Activated naive CD4-positive, alpha-beta T cell (primary cell): ENCODE results near the gene PTGER2.

Source experiments
- DNase-seq, 4 experiments: peaks; one replicate each; lab custom pipeline; 2025; lab: John Stamatoyannopoulos, UW

Gene PTGER2

GRCh38 chr14:52338051-52338681, 24.1 kb downstream of the PTGER2 start:
- DNase-seq: no peak

- DNase-seq: no peak
Observed at GRCh38 chr14:52339262-52339661, 25.1 kb downstream of the PTGER2 start.

GRCh38 chr14:52342849-52343596, 28.9 kb downstream of the PTGER2 start:
- no peak for DNase-seq

- no peak for DNase-seq
Observed at GRCh38 chr14:52346778-52347177, 32.7 kb downstream of the PTGER2 start.

GRCh38 chr14:52348279-52348678, 34.2 kb downstream of the PTGER2 start:
- no peak for DNase-seq

- DNase-seq: no peak
Observed at GRCh38 chr14:52348776-52349175, 34.7 kb downstream of the PTGER2 start.

GRCh38 chr14:52349731-52350130, 35.6 kb downstream of the PTGER2 start:
- DNase-seq: no peak

GRCh38 chr14:52350445-52350844, 36.3 kb downstream of the PTGER2 start:
- no peak for DNase-seq

- no peak for DNase-seq
Observed at GRCh38 chr14:52351233-52352060, 37.3 kb downstream of the PTGER2 start.

- no peak for DNase-seq
Observed at GRCh38 chr14:52352061-52352491, 38.0 kb downstream of the PTGER2 start.

GRCh38 chr14:52352569-52352968, 38.5 kb downstream of the PTGER2 start:
- no peak for DNase-seq

GRCh38 chr14:52354242-52354641, 40.1 kb downstream of the PTGER2 start:
- DNase-seq: no peak

GRCh38 chr14:52355016-52355431, 40.9 kb downstream of the PTGER2 start:
- DNase-seq: no peak

- DNase-seq: no peak
Observed at GRCh38 chr14:52355526-52355925, 41.4 kb downstream of the PTGER2 start.

- DNase-seq: no peak
Observed at GRCh38 chr14:52356025-52356424, 41.9 kb downstream of the PTGER2 start.

GRCh38 chr14:52360831-52361230, 46.7 kb downstream of the PTGER2 start:
- DNase-seq: no peak

GRCh38 chr14:52363041-52363704, 49.1 kb downstream of the PTGER2 start:
- no peak for DNase-seq

GRCh38 chr14:52363961-52364360, 49.8 kb downstream of the PTGER2 start:
- no peak for DNase-seq

- DNase-seq: no peak
Observed at GRCh38 chr14:52365071-52365470, 51.0 kb downstream of the PTGER2 start.

GRCh38 chr14:52366796-52367315, 52.7 kb downstream of the PTGER2 start:
- no peak for DNase-seq

- no peak for DNase-seq
Observed at GRCh38 chr14:52369305-52369801, 55.2 kb downstream of the PTGER2 start.
